GM19468 (cell line): ENCODE results near the gene PILRA.

Experiments used
- ATAC-seq: cut with Tn5 transposase; IDR thresholded peaks from one replicate; pipeline ENCODE4 v1.9.1; 2021; ENCODE audit warnings: mild to moderate bottlenecking, moderate library complexity, moderate number of reproducible peaks; ENCODE audit not compliant: unreplicated experiment; ENCODE audit errors: extremely low read depth

Gene PILRA

GRCh38 chr7:100400656-100401055, 27.4 kb downstream of the PILRA start:
- ATAC-seq, result no peak

GRCh38 chr7:100401811-100402210, 28.5 kb downstream of the PILRA start:
- ATAC-seq, result no peak

- no peak for ATAC-seq
These were observed 29.0 kb downstream of the PILRA start for GRCh38 chr7:100402241-100402640.

- ATAC-seq, result no peak
These were observed 33.5 kb downstream of the PILRA start for GRCh38 chr7:100406767-100407166.

- ATAC-seq, result no peak
These were observed 34.2 kb downstream of the PILRA start for GRCh38 chr7:100407285-100408180.

GRCh38 chr7:100411101-100411500, 37.8 kb downstream of the PILRA start:
- no peak for ATAC-seq

- no peak for ATAC-seq
These were observed 40.1 kb downstream of the PILRA start for GRCh38 chr7:100413346-100413745.

GRCh38 chr7:100413889-100414288, 40.6 kb downstream of the PILRA start:
- no peak for ATAC-seq

GRCh38 chr7:100415448-100415847, 42.2 kb downstream of the PILRA start:
- ATAC-seq, result no peak

GRCh38 chr7:100418930-100419659, 45.8 kb downstream of the PILRA start:
- ATAC-seq, result no peak

- ATAC-seq, result no peak
These were observed 46.5 kb downstream of the PILRA start for GRCh38 chr7:100419660-100420226.

- no peak for ATAC-seq
These were observed 50.0 kb downstream of the PILRA start for GRCh38 chr7:100423315-100423714.

GRCh38 chr7:100425347-100425746, 52.1 kb downstream of the PILRA start:
- ATAC-seq, result no peak

- ATAC-seq, result no peak
These were observed 53.2 kb downstream of the PILRA start for GRCh38 chr7:100426516-100426915.

GRCh38 chr7:100427762-100428198, 54.5 kb downstream of the PILRA start:
- ATAC-seq, result no peak

- peak; percentile 36 for ATAC-seq
These were observed 55.1 kb downstream of the PILRA start, which contains the start of gene ZCWPW1 for GRCh38 chr7:100428199-100428966. TSS of gene ZCWPW1 (minus strand) at chr7:100428703. CDS start at chr7:100420649, 8,054 bp downstream.

- ATAC-seq, result peak; percentile 26
These were observed 55.8 kb downstream of the PILRA start for GRCh38 chr7:100428967-100429636.

GRCh38 chr7:100429637-100430492, 56.6 kb downstream of the PILRA start, which contains the start of gene MEPCE:
TSS of gene MEPCE (plus strand) at chr7:100429831. CDS start at chr7:100430019, 188 bp downstream.
- ATAC-seq, result peak; percentile 24
